Tibial nerve (tissue), 4 donors: ENCODE data around the gene PTPRA. TPM values are rescaled to one million over a fixed set of nuclear protein-coding genes. Genes with fewer than 3 reads are reported as not detected.

Experiments
- DNase-seq, 2 donors: peaks; one replicate each; pipeline ENCODE4 v3.0.0-alpha.2; 2019; ENCODE audit warnings: low spot score in 2 of 2
- H3K27ac ChIP-seq, 4 donors: fragments of 200-600 bp; sonication (generic) in 3 of 4; one replicate each; pipeline ENCODE4 v1.5.1; 2017 to 2019; ENCODE audit warnings: mild to moderate bottlenecking in 1 of 4
- H3K27me3 ChIP-seq, 2 donors: fragments of 200-600 bp; sonication (generic) in 1 of 2; one replicate each; pipeline versions ENCODE4 v1.5.1 to v1.6.0; 2017 to 2019
- H3K36me3 ChIP-seq, 3 donors: fragments of 200-600 bp; sonication (generic); one replicate each; pipeline ENCODE4 v1.5.1; 2018 to 2019
- H3K4me1 ChIP-seq, 4 donors: fragments of 200-600 bp; sonication (generic) in 3 of 4; one replicate each; pipeline ENCODE4 v1.5.1; 2017 to 2019
- H3K4me3 ChIP-seq, 4 donors: fragments of 200-600 bp; sonication (generic) in 3 of 4; one replicate each; pipeline ENCODE4 v1.5.1; 2017 to 2019; ENCODE audit warnings: mild to moderate bottlenecking in 1 of 4, moderate library complexity in 1 of 4
- H3K9me3 ChIP-seq, 4 donors: fragments of 200-600 bp; sonication (generic) in 3 of 4; one replicate each; pipeline ENCODE4 v1.5.1; 2017 to 2019
- EP300 ChIP-seq, 2 donors: sonication (generic); formaldehyde crosslinking; IDR thresholded peaks; one replicate each; pipeline ENCODE4 v1.6.1; 2017; ENCODE audit warnings: antibody characterized with exemption in 2 of 2, mild to moderate bottlenecking in 1 of 2
- POLR2A ChIP-seq, 2 donors: fragments of 450-650 bp; IDR thresholded peaks; one replicate each; pipeline ENCODE4 v1.6.1; 2017; ENCODE audit warnings: antibody characterized with exemption in 2 of 2, mild to moderate bottlenecking in 2 of 2, moderate library complexity in 2 of 2
- WGBS, 2 donors: methylation state at CpG; one replicate each; pipeline ENCODE4 v1.1.5; 2018; 5-methylcytosine and 5-hydroxymethylcytosine counted together
- total RNA-seq, 4 donors: library from RNA; depleted of rRNA; stranded (reverse); fragments of >200 nt; gene quantifications; one replicate each; pipeline ENCODE4 v1.1.0, GENCODE V29; 2016
- TF ChIP-seq, protein P1 (sequence below), 5 experiments: fragments of 200-600 bp in 3 of 5; fragments of 450-650 bp in 2 of 5; sonication (generic) in 3 of 5; IDR thresholded peaks; one replicate each; pipeline ENCODE4 v1.5.1; 2016 to 2019; ENCODE audit warnings: antibody characterized with exemption in 5 of 5, mild to moderate bottlenecking in 3 of 5, moderate library complexity in 2 of 5

The PTPRA gene
- total RNA-seq, 4 donors from 2014 or later, result 46.3 to 119 (median 67.4) TPM

DNA sequence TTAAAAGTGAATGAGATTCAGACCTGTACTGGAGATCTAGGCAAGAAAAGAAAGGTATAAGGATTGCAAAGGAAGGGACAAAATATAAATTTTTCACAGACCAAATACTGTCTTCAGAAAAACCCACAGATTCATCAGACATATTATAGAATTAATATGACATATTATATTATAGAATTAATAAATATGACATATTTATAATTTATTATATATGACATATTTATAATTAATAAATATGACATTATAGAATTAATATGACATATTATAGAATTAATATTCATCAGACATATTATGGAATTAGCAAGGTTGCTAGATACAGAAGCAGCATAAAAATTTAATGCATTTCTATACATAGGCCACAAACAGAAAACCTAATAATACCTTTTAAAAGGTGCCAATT, 125.4 kb downstream of the PTPRA start:
- TF ChIP-seq, protein P1, sequence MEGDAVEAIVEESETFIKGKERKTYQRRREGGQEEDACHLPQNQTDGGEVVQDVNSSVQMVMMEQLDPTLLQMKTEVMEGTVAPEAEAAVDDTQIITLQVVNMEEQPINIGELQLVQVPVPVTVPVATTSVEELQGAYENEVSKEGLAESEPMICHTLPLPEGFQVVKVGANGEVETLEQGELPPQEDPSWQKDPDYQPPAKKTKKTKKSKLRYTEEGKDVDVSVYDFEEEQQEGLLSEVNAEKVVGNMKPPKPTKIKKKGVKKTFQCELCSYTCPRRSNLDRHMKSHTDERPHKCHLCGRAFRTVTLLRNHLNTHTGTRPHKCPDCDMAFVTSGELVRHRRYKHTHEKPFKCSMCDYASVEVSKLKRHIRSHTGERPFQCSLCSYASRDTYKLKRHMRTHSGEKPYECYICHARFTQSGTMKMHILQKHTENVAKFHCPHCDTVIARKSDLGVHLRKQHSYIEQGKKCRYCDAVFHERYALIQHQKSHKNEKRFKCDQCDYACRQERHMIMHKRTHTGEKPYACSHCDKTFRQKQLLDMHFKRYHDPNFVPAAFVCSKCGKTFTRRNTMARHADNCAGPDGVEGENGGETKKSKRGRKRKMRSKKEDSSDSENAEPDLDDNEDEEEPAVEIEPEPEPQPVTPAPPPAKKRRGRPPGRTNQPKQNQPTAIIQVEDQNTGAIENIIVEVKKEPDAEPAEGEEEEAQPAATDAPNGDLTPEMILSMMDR (IDR thresholded peaks at IDR 0.05), result no peak
- TF ChIP-seq EP300 (IDR thresholded peaks at IDR 0.05) (no peak), POLR2A (IDR thresholded peaks at IDR 0.05) (no peak)
- Histone ChIP-seq H3K4me1 (no peaks in the 10 kb centered on the region), H3K4me3 (no peak overlapping the region), H3K36me3 (peaks cover 0 to 50% (median 3%) of the 10 kb centered on the region in 3 donors), H3K27ac (no peak overlapping the region), H3K27me3 (no peaks in the 10 kb centered on the region), H3K9me3 (no peaks in the 10 kb centered on the region)
- DNase-seq, result no peak

DNA sequence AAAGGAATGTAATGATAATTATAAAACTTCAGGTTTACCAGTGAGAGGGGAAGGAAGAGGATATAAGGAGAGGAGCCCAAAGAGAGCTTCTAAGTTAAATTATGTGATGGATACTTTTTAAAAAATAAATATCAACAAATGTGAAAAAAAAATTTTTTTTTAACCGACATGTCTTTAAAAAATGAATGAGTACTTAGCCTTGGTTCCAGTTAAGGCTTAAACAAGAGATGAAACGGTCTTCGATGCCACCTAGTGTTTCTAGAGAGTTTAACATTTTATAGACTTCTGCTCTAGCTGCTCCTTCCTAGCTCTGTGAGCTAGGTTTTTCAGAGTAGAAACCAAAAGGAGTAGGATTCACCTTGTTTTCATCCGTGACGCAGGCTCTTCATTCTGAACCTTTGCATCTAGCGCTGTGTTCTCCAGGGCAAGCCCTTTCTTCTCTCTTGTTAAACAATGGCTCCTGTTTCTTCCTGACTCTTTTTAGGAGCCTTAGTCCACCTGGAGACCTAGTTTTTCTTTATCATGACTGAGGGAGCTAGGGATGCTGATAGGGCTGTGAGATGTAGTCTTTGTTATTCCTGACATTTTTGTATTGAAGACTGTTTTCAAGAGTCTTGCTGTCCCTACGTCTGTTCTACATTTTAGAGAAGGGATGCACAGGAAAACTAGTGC, 127.7 kb downstream of the PTPRA start:
- no peak for DNase-seq
- WGBS, 2 donors, result 43 to 53% methylated on average over 7 of the region's 7 CpGs
- H3K4me3 ChIP-seq, result no peak overlapping the region
- H3K4me1 ChIP-seq, result no peaks in the 10 kb centered on the region
- no peak overlapping the region for H3K27ac ChIP-seq
- no peaks in the 10 kb centered on the region for H3K9me3 ChIP-seq
- H3K27me3 ChIP-seq, result no peaks in the 10 kb centered on the region
- peaks cover 0 to 48% (median 0%) of the 10 kb centered on the region in 3 donors for H3K36me3 ChIP-seq
- TF ChIP-seq, protein P1 (IDR thresholded peaks at IDR 0.05), result peak; percentile 17 to 55 (median 44)
- no peak for TF ChIP-seq POLR2A (IDR thresholded peaks at IDR 0.05)
- TF ChIP-seq EP300 (IDR thresholded peaks at IDR 0.05), result no peak

DNA sequence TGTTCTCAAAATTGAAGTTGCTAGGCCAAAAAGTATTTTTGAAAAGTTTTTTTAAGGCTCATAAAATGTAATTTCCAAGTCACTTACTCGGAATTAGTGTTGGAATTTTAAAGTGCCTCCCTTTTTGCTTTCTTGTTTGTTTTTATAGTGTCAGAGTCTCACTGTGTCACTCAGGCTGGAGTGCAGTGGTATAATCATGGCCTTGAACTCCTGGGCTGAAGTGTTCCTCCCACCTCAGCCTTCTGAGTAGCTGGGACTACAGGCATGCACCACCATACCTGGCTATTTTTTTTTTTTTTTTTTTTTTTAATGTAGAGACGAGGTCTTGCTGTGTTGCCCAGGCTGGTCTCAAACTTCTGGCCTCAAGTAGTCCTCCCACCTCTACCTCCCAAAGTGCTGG, 130.1 kb downstream of the PTPRA start:
- TF ChIP-seq POLR2A (IDR thresholded peaks at IDR 0.05), result no peak
- TF ChIP-seq, protein P1 (IDR thresholded peaks at IDR 0.05), result no peak
- no peak for TF ChIP-seq EP300 (IDR thresholded peaks at IDR 0.05)
- no peaks in the 10 kb centered on the region for H3K27me3 ChIP-seq

DNA sequence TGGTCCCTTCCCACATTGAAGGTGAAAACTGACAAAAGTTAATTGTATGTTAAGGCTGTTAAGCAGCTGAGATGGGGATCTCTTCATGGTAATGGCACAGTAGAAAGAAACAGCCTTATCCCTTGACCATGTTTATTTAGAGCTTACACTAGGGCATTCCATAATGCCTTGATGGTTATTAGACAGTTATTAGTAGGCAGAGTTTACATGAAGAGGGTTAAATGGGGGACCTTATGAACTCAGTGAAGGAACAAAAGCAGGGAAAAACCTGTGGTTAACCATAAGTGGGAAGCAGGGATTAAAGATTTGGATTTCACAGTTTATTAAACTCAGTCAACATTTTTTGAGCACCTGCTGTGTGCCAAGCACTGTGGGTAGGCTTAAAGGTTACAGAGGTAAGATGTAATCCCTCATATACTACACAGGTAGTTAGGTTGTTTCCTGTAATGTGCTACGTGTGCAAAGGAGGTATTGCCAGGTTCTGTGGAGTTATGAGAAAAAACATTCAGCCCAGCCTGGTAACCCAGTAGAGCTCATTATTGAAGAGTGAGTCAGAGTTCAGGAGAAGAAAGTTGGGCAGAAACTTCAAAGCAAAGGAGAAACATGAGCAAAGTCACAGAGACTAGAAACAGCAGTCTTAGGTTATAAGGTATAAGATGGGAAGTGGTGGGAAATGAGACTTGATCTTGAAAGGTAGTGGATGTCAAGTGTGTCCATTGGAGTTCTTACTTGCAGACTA, 137.9 kb downstream of the PTPRA start:
- Histone ChIP-seq H3K4me1 (no peaks in the 10 kb centered on the region), H3K27me3 (no peaks in the 10 kb centered on the region), H3K9me3 (no peaks in the 10 kb centered on the region), H3K4me3 (no peak overlapping the region), H3K27ac (no peak overlapping the region), H3K36me3 (peaks cover 0 to 97% (median 0%) of the 10 kb centered on the region in 3 donors)
- 86 to 88% methylated on average over 1 of the region's 1 CpG for WGBS, 2 donors
- TF ChIP-seq EP300 (IDR thresholded peaks at IDR 0.05), result no peak
- no peak for TF ChIP-seq POLR2A (IDR thresholded peaks at IDR 0.05)
- TF ChIP-seq, protein P1 (IDR thresholded peaks at IDR 0.05), result no peak
- no peak for DNase-seq

More for the DNA sequence above, 130.1 kb downstream of the PTPRA start:
- Histone ChIP-seq H3K27ac (no peak overlapping the region), H3K9me3 (no peaks in the 10 kb centered on the region), H3K4me3 (no peak overlapping the region), H3K4me1 (no peaks in the 10 kb centered on the region), H3K36me3 (peaks cover 0 to 57% (median 0%) of the 10 kb centered on the region in 3 donors)
- 82 to 85% methylated on average over 2 of the region's 2 CpGs for WGBS, 2 donors
- DNase-seq, result no peak

DNA sequence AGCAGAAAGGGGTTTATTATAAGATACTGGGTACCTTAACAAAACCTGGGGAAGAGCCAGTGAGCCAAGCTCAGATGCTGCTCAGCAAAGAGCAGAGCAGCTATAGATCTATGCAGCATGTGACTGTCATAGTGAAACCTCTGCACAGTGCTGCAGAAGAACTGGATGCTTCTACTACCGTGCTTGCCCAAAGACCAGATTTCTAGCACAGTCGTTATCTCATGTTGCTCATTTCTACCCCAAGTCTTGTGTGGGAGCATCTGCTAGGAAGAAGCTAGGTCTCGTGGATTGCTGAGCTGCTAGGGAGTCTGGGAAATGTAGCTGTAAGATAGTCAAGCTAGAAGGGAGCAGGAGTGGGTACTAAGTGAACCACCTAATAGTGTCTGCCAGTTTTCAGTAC, 138.5 kb downstream of the PTPRA start:
- Histone ChIP-seq H3K27me3 (no peaks in the 10 kb centered on the region), H3K27ac (no peak overlapping the region), H3K9me3 (no peaks in the 10 kb centered on the region), H3K36me3 (peaks cover 0 to 97% (median 0%) of the 10 kb centered on the region in 3 donors), H3K4me3 (no peak overlapping the region), H3K4me1 (no peaks in the 10 kb centered on the region)
- DNase-seq, result no peak
- TF ChIP-seq POLR2A (IDR thresholded peaks at IDR 0.05), result no peak
- TF ChIP-seq EP300 (IDR thresholded peaks at IDR 0.05), result no peak
- TF ChIP-seq, protein P1 (IDR thresholded peaks at IDR 0.05), result no peak
- 93 to 96% methylated on average over 3 of the region's 3 CpGs for WGBS, 2 donors
